Prostate gland (tissue), 2 donors: ENCODE results near the gene ZNF831. TPM values are rescaled to one million over a fixed set of nuclear protein-coding genes. Genes with fewer than 3 reads are reported as not detected.
A peak's percentile ranks its signal among the peaks of the same experiment; 100 is the strongest.

ENCODE experiments used
- DNase-seq: peaks from one replicate; pipeline ENCODE4 v3.0.0-alpha.2; 2019; ENCODE audit warnings: low spot score
- H3K27ac ChIP-seq, 2 donors: fragments of 200-600 bp; sonication (generic); 2 replicates each; pipeline ENCODE4 v1.5.1; 2017 to 2019
- H3K27me3 ChIP-seq: fragments of 200-600 bp; sonication (generic); replicated peaks from 2 replicates; pipeline ENCODE4 v1.5.1; 2019; ENCODE audit not compliant: insufficient read depth
- H3K36me3 ChIP-seq, 2 donors: fragments of 200-600 bp; sonication (generic); 1 replicate in 1 of 2; 2 replicates in 1 of 2; pipeline versions ENCODE4 v1.5.1 to v1.8.1; 2017 to 2019
- H3K4me1 ChIP-seq: fragments of 200-600 bp; sonication (generic); replicated peaks from 2 replicates; pipeline ENCODE4 v1.5.1; 2019
- H3K4me3 ChIP-seq, 2 donors: fragments of 200-600 bp; sonication (generic); 2 replicates each; pipeline ENCODE4 v1.5.1; 2017 to 2019
- H3K9me3 ChIP-seq: fragments of 200-600 bp; sonication (generic); 2 replicates; pipeline ENCODE4 v1.5.1; 2017
- CTCF ChIP-seq, 4 experiments: fragments of 200-600 bp in 2 of 4; fragments of 450-650 bp in 2 of 4; sonication (generic) in 2 of 4; IDR thresholded peaks; 1 replicate in 3 of 4; 2 replicates in 1 of 4; pipeline ENCODE4 v1.5.1; 2016 to 2019; ENCODE audit warnings: antibody characterized with exemption in 4 of 4, mild to moderate bottlenecking in 2 of 4, moderate library complexity in 2 of 4
- POLR2A ChIP-seq: fragments of 450-650 bp; IDR thresholded peaks from one replicate; pipeline ENCODE4 v1.6.1; 2016; ENCODE audit warnings: antibody characterized with exemption, mild to moderate bottlenecking
- POLR2AphosphoS5 ChIP-seq: sonication (generic); formaldehyde crosslinking; IDR thresholded peaks from one replicate; pipeline ENCODE4 v1.6.1; 2017; ENCODE audit warnings: antibody characterized with exemption
- WGBS: methylation state at CpG from one replicate; pipeline ENCODE4 v1.1.5; 2018; 5-methylcytosine and 5-hydroxymethylcytosine counted together
- intact Hi-C: fragments of 100-400 bp; cut with DNase I; formaldehyde crosslinking; loops from one replicate; pipeline ENCODE4 v1.14.2; 2022
- total RNA-seq, 2 donors: library from RNA; depleted of rRNA; stranded (reverse); fragments of >200 nt; gene quantifications; one replicate each; pipeline ENCODE4 v1.1.0, GENCODE V29; 2016

Gene ZNF831
- total RNA-seq, 2 donors from 2014 or later: 0.46 to 1.1 TPM

- intact Hi-C loops: no loop called here
- no peaks in the 10 kb centered on the region for H3K4me1 ChIP-seq
- no peak for DNase-seq
- no peaks in the 10 kb centered on the region for H3K27me3 ChIP-seq
- 41% methylated on average over 6 of the region's 6 CpGs for WGBS
- no peaks in the 10 kb centered on the region for H3K9me3 ChIP-seq
- no peak overlapping the region for H3K4me3 ChIP-seq
- TF ChIP-seq POLR2AphosphoS5 (no peak), POLR2A (no peak), CTCF (IDR thresholded peaks at IDR 0.05) (no peak)
- no peaks in the 10 kb centered on the region for H3K36me3 ChIP-seq
- H3K27ac ChIP-seq: no peak overlapping the region
Measured at GRCh38 chr20:59131551-59132285, 31.9 kb upstream of the ZNF831 start.

- no peak overlapping the region for H3K27ac ChIP-seq
- 76% methylated on average over 5 of the region's 5 CpGs for WGBS
- H3K27me3 ChIP-seq: no peaks in the 10 kb centered on the region
- no peaks in the 10 kb centered on the region for H3K9me3 ChIP-seq
- no peaks in the 10 kb centered on the region for H3K4me1 ChIP-seq
- intact Hi-C loops: no loop called here
- DNase-seq: no peak
- TF ChIP-seq POLR2AphosphoS5 (no peak), POLR2A (no peak), CTCF (IDR thresholded peaks at IDR 0.05) (no peak)
- H3K4me3 ChIP-seq: no peak overlapping the region
- H3K36me3 ChIP-seq: no peaks in the 10 kb centered on the region
Measured at GRCh38 chr20:59134182-59134581, 29.4 kb upstream of the ZNF831 start.

GRCh38 chr20:59135093-59135492 lies 28.5 kb upstream of the ZNF831 start:
- H3K27me3 ChIP-seq: no peaks in the 10 kb centered on the region
- DNase-seq: peak; percentile 73
- intact Hi-C loops: no loop called here
- H3K36me3 ChIP-seq: no peaks in the 10 kb centered on the region
- WGBS: 44% methylated on average over 3 of the region's 3 CpGs
- peak; percentile 68 for TF ChIP-seq POLR2AphosphoS5
- TF ChIP-seq CTCF (IDR thresholded peaks at IDR 0.05): no peak
- no peak overlapping the region for H3K27ac ChIP-seq
- no peaks in the 10 kb centered on the region for H3K4me1 ChIP-seq
- H3K4me3 ChIP-seq: no peak overlapping the region
- no peaks in the 10 kb centered on the region for H3K9me3 ChIP-seq

- intact Hi-C loops: no loop called here
- no peaks in the 10 kb centered on the region for H3K27me3 ChIP-seq
- DNase-seq: no peak
- no peak overlapping the region for H3K27ac ChIP-seq
- H3K4me1 ChIP-seq: no peaks in the 10 kb centered on the region
- no peak overlapping the region for H3K4me3 ChIP-seq
- no peak for TF ChIP-seq CTCF (IDR thresholded peaks at IDR 0.05)
- no peak for TF ChIP-seq POLR2AphosphoS5
- no peak for TF ChIP-seq POLR2A
- H3K36me3 ChIP-seq: no peaks in the 10 kb centered on the region
- WGBS: 81% methylated on average over 3 of the region's 3 CpGs
- H3K9me3 ChIP-seq: no peaks in the 10 kb centered on the region
Measured at GRCh38 chr20:59136027-59136426, 27.6 kb upstream of the ZNF831 start.

- TF ChIP-seq CTCF (IDR thresholded peaks at IDR 0.05) (no peak), POLR2AphosphoS5 (no peak), POLR2A (no peak)
- Histone ChIP-seq H3K36me3 (no peaks in the 10 kb centered on the region), H3K4me1 (no peaks in the 10 kb centered on the region), H3K27ac (no peak overlapping the region), H3K4me3 (no peak overlapping the region), H3K9me3 (no peaks in the 10 kb centered on the region), H3K27me3 (no peaks in the 10 kb centered on the region)
- intact Hi-C loops: no loop called here
- peak; percentile 74 for DNase-seq
- 73% methylated on average over 1 of the region's 1 CpG for WGBS
Measured at GRCh38 chr20:59137532-59137931, 26.1 kb upstream of the ZNF831 start.
